NCI-H2081 treated with DMSO at 0.1 percent for 48 hours (cell line): ENCODE data around the gene COQ4.
"Not testable (repeated sequence)": the region's sequence is repeated elsewhere in the genome, so short reads cannot be mapped to it uniquely, and the experiment has no call there.

Experiments used
- DNase-seq: peaks from one replicate; lab custom pipeline; 2025; lab: John Stamatoyannopoulos, UW

Gene COQ4

GRCh38 chr9:128322404-128323211, at the start of gene COQ4, which contains the start of gene TRUB2:
Gene COQ4, plus strand, starts transcription at chr9:128322839. Its CDS starts 20 bp downstream, at chr9:128322859.
Gene TRUB2, minus strand, starts transcription at chr9:128322447. Its CDS starts 39 bp downstream, at chr9:128322408.
- peak; percentile 69 for DNase-seq

GRCh38 chr9:128274245-128274644, 48.4 kb upstream of the COQ4 start:
- no peak for DNase-seq

- no peak for DNase-seq
Measured at GRCh38 chr9:128275198-128276007, 47.2 kb upstream of the COQ4 start, which contains the start of gene GOLGA2. Gene GOLGA2, minus strand, starts transcription at chr9:128276007. Its CDS starts 31 bp downstream, at chr9:128275976.

- DNase-seq = peak; percentile 97
Measured at GRCh38 chr9:128276008-128276573, 46.5 kb upstream of the COQ4 start, which contains the start of gene SWI5. Gene SWI5, plus strand, starts transcription at chr9:128276276.

GRCh38 chr9:128276574-128277270, 45.9 kb upstream of the COQ4 start:
- DNase-seq = no peak

- not testable (repeated sequence) for DNase-seq
Measured at GRCh38 chr9:128279088-128280073, 43.3 kb upstream of the COQ4 start.

GRCh38 chr9:128280084-128280622, 42.5 kb upstream of the COQ4 start:
- no peak for DNase-seq

- no peak for DNase-seq
Measured at GRCh38 chr9:128282500-128282899, 40.1 kb upstream of the COQ4 start.

- no peak for DNase-seq
Measured at GRCh38 chr9:128285033-128285784, 37.4 kb upstream of the COQ4 start.

- no peak for DNase-seq
Measured at GRCh38 chr9:128286440-128286839, 36.2 kb upstream of the COQ4 start.

- DNase-seq = no peak
Measured at GRCh38 chr9:128288273-128289004, 34.2 kb upstream of the COQ4 start.

- no peak for DNase-seq
Measured at GRCh38 chr9:128292009-128292408, 30.6 kb upstream of the COQ4 start.

- DNase-seq = no peak
Measured at GRCh38 chr9:128293091-128293490, 29.5 kb upstream of the COQ4 start.

GRCh38 chr9:128294142-128294541, 28.5 kb upstream of the COQ4 start:
- DNase-seq = no peak

GRCh38 chr9:128296340-128297220, 26.1 kb upstream of the COQ4 start:
- DNase-seq = no peak

GRCh38 chr9:128297221-128297773, 25.3 kb upstream of the COQ4 start:
- no peak for DNase-seq
